GM23338 (cell line): Measurements from ENCODE around the gene BTBD1.
A peak's percentile ranks its signal among the peaks of the same experiment; 100 is the strongest.

Experiments
- CREB1 ChIP-seq: fragments of 250-450 bp; sonication (Bioruptor Pico); IDR thresholded peaks from 2 replicates; pipeline ENCODE4 v1.5.0; 2020; ENCODE audit warnings: low read depth, mild to moderate bottlenecking, moderate library complexity
- CTCF ChIP-seq, 2 experiments: fragments of 200-600 bp in 1 of 2; sonication (generic) in 1 of 2; conservative IDR thresholded peaks; 2 replicates each; pipeline versions ENCODE4 v1.5.1 to v1.6.1; 2016 to 2017; ENCODE audit warnings: antibody characterized with exemption in 2 of 2, low read depth in 2 of 2, mild to moderate bottlenecking in 2 of 2, moderate library complexity in 1 of 2
- EZH2 ChIP-seq: fragments of 200-600 bp; sonication (generic); IDR thresholded peaks from one replicate; pipeline ENCODE4 v1.8.0; 2017; ENCODE audit warnings: antibody characterized with exemption, mild to moderate bottlenecking, low read depth; ENCODE audit not compliant: unreplicated experiment
- EZH2phosphoT487 ChIP-seq: fragments of 200-600 bp; sonication (generic); IDR thresholded peaks from one replicate; pipeline ENCODE4 v1.8.1; 2018; ENCODE audit warnings: antibody characterized with exemption; ENCODE audit not compliant: unreplicated experiment
- JUNB ChIP-seq: IDR thresholded peaks from one replicate; pipeline ENCODE4 v1.6.1; 2016; ENCODE audit warnings: antibody characterized with exemption; ENCODE audit not compliant: unreplicated experiment
- NANOG ChIP-seq: IDR thresholded peaks from 2 replicates; pipeline ENCODE4 v1.6.1; 2016; ENCODE audit warnings: antibody characterized with exemption, borderline replicate concordance
- POLR2AphosphoS5 ChIP-seq: IDR thresholded peaks from 2 replicates; pipeline ENCODE4 v1.6.1; 2016; ENCODE audit warnings: antibody characterized with exemption, low read depth
- REST ChIP-seq: IDR thresholded peaks from one replicate; pipeline ENCODE4 v1.6.1; 2018; ENCODE audit warnings: antibody characterized with exemption; ENCODE audit not compliant: unreplicated experiment
- STAT1 ChIP-seq: IDR thresholded peaks from one replicate; pipeline ENCODE4 v1.6.1; 2016; ENCODE audit warnings: antibody characterized with exemption; ENCODE audit not compliant: unreplicated experiment
- ZNF331 ChIP-seq: fragments of 250-450 bp; sonication (Bioruptor Pico); IDR thresholded peaks from 2 replicates; pipeline ENCODE4 v1.5.0; 2020; ENCODE audit warnings: low read depth, mild to moderate bottlenecking, moderate library complexity
- ZNF462 ChIP-seq: fragments of 250-450 bp; sonication (Bioruptor Pico); IDR thresholded peaks from 2 replicates; pipeline ENCODE4 v1.5.0; 2020; ENCODE audit warnings: mild to moderate bottlenecking, moderate library complexity

- TF ChIP-seq POLR2AphosphoS5 (no peak), CTCF (conservative IDR thresholded peaks at IDR 0.05; ENCODE audit: low read depth in 2 of 2) (no peak), EZH2 (peak; percentile 19), JUNB (no peak), ZNF331 (no peak), ZNF462 (no peak), EZH2phosphoT487 (no peak), STAT1 (no peak), REST (no peak), CREB1 (CRISPR knock-in tag) (no peak), NANOG (no peak)
Observed at GRCh38 chr15:83106994-83107840, 40.2 kb upstream of the BTBD1 start, which contains the start of gene TM6SF1.
